Right ventricle myocardium superior (tissue), 1 donor: Measurements from ENCODE around the gene RETN. TPM values are rescaled to one million over a fixed set of nuclear protein-coding genes. Genes with fewer than 3 reads are reported as not detected.

ENCODE experiments used
- total RNA-seq: library from RNA; stranded (reverse); fragmentation: NEBNext Ultra II Directional; extraction: Animal tissue kit (Norgen Biotek cat#: 25700); gene quantifications from one replicate; pipeline ENCODE4 v1.2.1, GENCODE V29; 2021
- donor health status: DM: no; HTN: yes; CAD: no; lungs with severe emphysema.

RETN gene
- total RNA-seq, 1 donor from 2014 or later, result 0.48 TPM

Other genes starting within 250 kb of the RETN start
- 0.97 TPM for gene PEX11G, start 180.0 kb upstream of the RETN start, total RNA-seq
- gene ZNF358, start 152.9 kb upstream of the RETN start, total RNA-seq, result 92.1 TPM
- gene MCOLN1, start 146.4 kb upstream of the RETN start, total RNA-seq, result 17.5 TPM
- gene PNPLA6, start 133.3 kb upstream of the RETN start, total RNA-seq, result 50.4 TPM
- 1.0 TPM for gene CAMSAP3, start 73.2 kb upstream of the RETN start, total RNA-seq
- gene XAB2, start 39.5 kb upstream of the RETN start, total RNA-seq, result 23.5 TPM
- 208 TPM for gene PET100, start 39.3 kb upstream of the RETN start, total RNA-seq
- gene PCP2, start 35.3 kb upstream of the RETN start, total RNA-seq, result 3.9 TPM
- gene STXBP2, start 31.9 kb upstream of the RETN start, total RNA-seq, result 7.0 TPM
- gene MCEMP1, start 8.0 kb downstream of the RETN start, total RNA-seq, result 0.67 TPM
- gene TRAPPC5, start 11.8 kb downstream of the RETN start, total RNA-seq, result 116 TPM
- gene FCER2, start 33.1 kb downstream of the RETN start, total RNA-seq, result 0.56 TPM
- gene CLEC4G, start 63.1 kb downstream of the RETN start, total RNA-seq, result 1.1 TPM
- 11.4 TPM for gene CD209, start 78.5 kb downstream of the RETN start, total RNA-seq
- gene CLEC4M, start 94.2 kb downstream of the RETN start, total RNA-seq, result not detected
- gene EVI5L, start 161.2 kb downstream of the RETN start, total RNA-seq, result 19.4 TPM
- gene PRR36, start 205.3 kb downstream of the RETN start, total RNA-seq, result 0.08 TPM
- 1.6 TPM for gene LRRC8E, start 219.5 kb downstream of the RETN start, total RNA-seq
- 27.5 TPM for gene MAP2K7, start 234.8 kb downstream of the RETN start, total RNA-seq
- 10.9 TPM for gene TGFBR3L, start 245.8 kb downstream of the RETN start, total RNA-seq